Left kidney (tissue), 1 donor: ENCODE results near the gene KRT83. TPM values are rescaled to one million over a fixed set of nuclear protein-coding genes. Genes with fewer than 3 reads are reported as not detected.

ENCODE experiments used
- polyA plus RNA-seq: library from polyadenylated mRNA; unstranded; fragments of 120-200 nt; gene quantifications from one replicate; pipeline ENCODE4 v1.2.1, GENCODE V29; 2013; ENCODE audit not compliant: insufficient read length

The KRT83 gene
- polyA plus RNA-seq, 1 donor, result not detected

Other genes with a start within 250 kb of the KRT83 start
- not detected for gene SMIM41, start 241.7 kb downstream of the KRT83 start, polyA plus RNA-seq
- gene KRT80, start 129.4 kb downstream of the KRT83 start, polyA plus RNA-seq, result 0.80 TPM
- gene KRT7, start 88.2 kb downstream of the KRT83 start, polyA plus RNA-seq, result 56.5 TPM
- not detected for gene KRT86, start 46.8 kb downstream of the KRT83 start, polyA plus RNA-seq
- gene KRT81, start 29.9 kb downstream of the KRT83 start, polyA plus RNA-seq, result not detected
- not detected for gene KRT85, start 46.1 kb upstream of the KRT83 start, polyA plus RNA-seq
- not detected for gene KRT84, start 64.3 kb upstream of the KRT83 start, polyA plus RNA-seq
- gene KRT82, start 84.9 kb upstream of the KRT83 start, polyA plus RNA-seq, result not detected
- not detected for gene KRT75, start 113.0 kb upstream of the KRT83 start, polyA plus RNA-seq
- not detected for gene KRT6B, start 130.7 kb upstream of the KRT83 start, polyA plus RNA-seq
- not detected for gene KRT6C, start 152.4 kb upstream of the KRT83 start, polyA plus RNA-seq
- not detected for gene KRT6A, start 171.9 kb upstream of the KRT83 start, polyA plus RNA-seq
- 0.22 TPM for gene KRT5, start 199.0 kb upstream of the KRT83 start, polyA plus RNA-seq
- gene KRT71, start 231.7 kb upstream of the KRT83 start, polyA plus RNA-seq, result not detected